ENCODE measurements around the gene SGCE. TPM values are rescaled to one million over a fixed set of nuclear protein-coding genes. Genes with fewer than 3 reads are reported as not detected.

SGCE gene
- total RNA-seq, 4 donors from 2014 or later: 118 to 203 (median 161) TPM

GRCh38 chr7:94616855-94617254 lies 39.1 kb downstream of the SGCE start:
- no peaks in the 10 kb centered on the region for H3K9me3 ChIP-seq
- no peak overlapping the region for H3K27ac ChIP-seq
- TF ChIP-seq EP300 (IDR thresholded peaks at IDR 0.05): no peak
- TF ChIP-seq CTCF (IDR thresholded peaks at IDR 0.05): no peak
- TF ChIP-seq POLR2A (IDR thresholded peaks at IDR 0.05): no peak
- H3K36me3 ChIP-seq: peaks cover 0 to 20% (median 0%) of the 10 kb centered on the region in 3 donors
- H3K27me3 ChIP-seq: no peaks in the 10 kb centered on the region
- no peak overlapping the region for H3K4me3 ChIP-seq
- H3K4me1 ChIP-seq: peaks cover 0 to 15% (median 5%) of the 10 kb centered on the region in 4 donors
- WGBS, 2 donors: 91 to 92% methylated on average over 3 of the region's 3 CpGs
- no peak for DNase-seq (ENCODE audit: low spot score in 2 of 2)

- no peak for DNase-seq (ENCODE audit: low spot score in 2 of 2)
- no peaks in the 10 kb centered on the region for H3K9me3 ChIP-seq
- TF ChIP-seq POLR2A (IDR thresholded peaks at IDR 0.05): no peak
- TF ChIP-seq EP300 (IDR thresholded peaks at IDR 0.05): no peak
- no peak for TF ChIP-seq CTCF (IDR thresholded peaks at IDR 0.05)
- no peaks in the 10 kb centered on the region for H3K27me3 ChIP-seq
- 93 to 94% methylated on average over 1 of the region's 1 CpG for WGBS, 2 donors
- H3K27ac ChIP-seq: no peak overlapping the region
- peaks cover 0 to 4% (median 2%) of the 10 kb centered on the region in 4 donors for H3K4me1 ChIP-seq
- H3K4me3 ChIP-seq: no peak overlapping the region
- H3K36me3 ChIP-seq: peaks cover 0 to 27% (median 0%) of the 10 kb centered on the region in 3 donors
Observed at GRCh38 chr7:94615666-94616065, 40.3 kb downstream of the SGCE start.

- Histone ChIP-seq H3K4me3 (no peak overlapping the region), H3K27me3 (no peaks in the 10 kb centered on the region), H3K9me3 (no peaks in the 10 kb centered on the region), H3K36me3 (peaks cover 0 to 31% (median 0%) of the 10 kb centered on the region in 3 donors), H3K27ac (no peak overlapping the region), H3K4me1 (no peaks in the 10 kb centered on the region)
- TF ChIP-seq CTCF (IDR thresholded peaks at IDR 0.05) (no peak), EP300 (IDR thresholded peaks at IDR 0.05) (no peak), POLR2A (IDR thresholded peaks at IDR 0.05) (no peak)
- DNase-seq (ENCODE audit: low spot score in 2 of 2): no peak
Observed at GRCh38 chr7:94612661-94613060, 43.3 kb downstream of the SGCE start.

- Histone ChIP-seq H3K27ac (no peak overlapping the region), H3K4me3 (no peak overlapping the region), H3K9me3 (peaks cover 0 to 2% (median 0%) of the 10 kb centered on the region in 4 donors), H3K4me1 (no peaks in the 10 kb centered on the region), H3K27me3 (no peaks in the 10 kb centered on the region), H3K36me3 (peaks cover 0 to 31% (median 0%) of the 10 kb centered on the region in 3 donors)
- no peak for DNase-seq (ENCODE audit: low spot score in 2 of 2)
- 97 to 98% methylated on average over 1 of the region's 1 CpG for WGBS, 2 donors
- no peak for TF ChIP-seq POLR2A (IDR thresholded peaks at IDR 0.05)
- TF ChIP-seq CTCF (IDR thresholded peaks at IDR 0.05): no peak
- no peak for TF ChIP-seq EP300 (IDR thresholded peaks at IDR 0.05)
Observed at GRCh38 chr7:94612253-94612652, 43.7 kb downstream of the SGCE start.

- Histone ChIP-seq H3K27ac (no peak overlapping the region), H3K27me3 (no peaks in the 10 kb centered on the region), H3K36me3 (peaks cover 0 to 22% (median 0%) of the 10 kb centered on the region in 3 donors), H3K9me3 (peaks cover 0 to 8% (median 0%) of the 10 kb centered on the region in 4 donors), H3K4me1 (no peaks in the 10 kb centered on the region), H3K4me3 (no peak overlapping the region)
- WGBS, 2 donors: 86 to 95% methylated on average over 2 of the region's 2 CpGs
- no peak for DNase-seq (ENCODE audit: low spot score in 2 of 2)
- TF ChIP-seq POLR2A (IDR thresholded peaks at IDR 0.05): no peak
- no peak for TF ChIP-seq EP300 (IDR thresholded peaks at IDR 0.05)
- no peak for TF ChIP-seq CTCF (IDR thresholded peaks at IDR 0.05)
Observed at GRCh38 chr7:94609561-94609960, 46.4 kb downstream of the SGCE start.

All from tibial nerve (tissue), 4 donors.